Large intestine (tissue), 3 donors: ENCODE data around the gene ELAC2. TPM values are rescaled to one million over a fixed set of nuclear protein-coding genes. Genes with fewer than 3 reads are reported as not detected.

Source experiments
- DNase-seq, 2 donors: peaks; one replicate each; pipeline versions ENCODE4 v3.0.0 to v3.0.0-alpha.2; 2013
- H3K27ac ChIP-seq: one replicate; pipeline ENCODE4 v1.5.1; 2013; ENCODE audit warnings: low read length
- H3K27me3 ChIP-seq: 2 replicates; pipeline ENCODE4 v1.6.1; 2013; ENCODE audit warnings: low read length; ENCODE audit not compliant: control insufficient read depth, insufficient read depth
- H3K36me3 ChIP-seq: 2 replicates; pipeline ENCODE4 v1.6.1; 2013; ENCODE audit warnings: low read length; ENCODE audit not compliant: control insufficient read depth, insufficient read depth
- H3K4me1 ChIP-seq: one replicate; pipeline ENCODE4 v1.6.1; 2013; ENCODE audit warnings: low read length; ENCODE audit not compliant: control insufficient read depth, insufficient read depth
- H3K4me3 ChIP-seq: one replicate; pipeline ENCODE4 v1.5.1; 2013; ENCODE audit warnings: low read length
- H3K9me3 ChIP-seq: one replicate; pipeline ENCODE4 v1.6.1; 2013; ENCODE audit warnings: mild to moderate bottlenecking, low read depth, low read length, moderate library complexity; ENCODE audit not compliant: control insufficient read depth
- WGBS: methylation state at CpG from one replicate; pipeline ENCODE4 v1.1.5; 2013; ENCODE audit warnings: low lambda C conversion rate; ENCODE audit not compliant: insufficient coverage; 5-methylcytosine and 5-hydroxymethylcytosine counted together
- polyA plus RNA-seq: library from polyadenylated mRNA; unstranded; fragments of 120-200 nt; gene quantifications from one replicate; pipeline ENCODE4 v1.2.1, GENCODE V29; 2013

The ELAC2 gene
- polyA plus RNA-seq, 1 donor, result 48.2 TPM

GRCh38 chr17:13024016-13024415 lies 6.2 kb upstream of the ELAC2 start:
- H3K4me1 ChIP-seq, result no peaks in the 10 kb centered on the region
- H3K9me3 ChIP-seq, result no peaks in the 10 kb centered on the region
- 100% methylated on average over 1 of the region's 6 CpGs for WGBS
- H3K27me3 ChIP-seq, result no peaks in the 10 kb centered on the region
- no peak overlapping the region for H3K4me3 ChIP-seq
- no peak for DNase-seq
- no peaks in the 10 kb centered on the region for H3K36me3 ChIP-seq
- no peak overlapping the region for H3K27ac ChIP-seq

DNA sequence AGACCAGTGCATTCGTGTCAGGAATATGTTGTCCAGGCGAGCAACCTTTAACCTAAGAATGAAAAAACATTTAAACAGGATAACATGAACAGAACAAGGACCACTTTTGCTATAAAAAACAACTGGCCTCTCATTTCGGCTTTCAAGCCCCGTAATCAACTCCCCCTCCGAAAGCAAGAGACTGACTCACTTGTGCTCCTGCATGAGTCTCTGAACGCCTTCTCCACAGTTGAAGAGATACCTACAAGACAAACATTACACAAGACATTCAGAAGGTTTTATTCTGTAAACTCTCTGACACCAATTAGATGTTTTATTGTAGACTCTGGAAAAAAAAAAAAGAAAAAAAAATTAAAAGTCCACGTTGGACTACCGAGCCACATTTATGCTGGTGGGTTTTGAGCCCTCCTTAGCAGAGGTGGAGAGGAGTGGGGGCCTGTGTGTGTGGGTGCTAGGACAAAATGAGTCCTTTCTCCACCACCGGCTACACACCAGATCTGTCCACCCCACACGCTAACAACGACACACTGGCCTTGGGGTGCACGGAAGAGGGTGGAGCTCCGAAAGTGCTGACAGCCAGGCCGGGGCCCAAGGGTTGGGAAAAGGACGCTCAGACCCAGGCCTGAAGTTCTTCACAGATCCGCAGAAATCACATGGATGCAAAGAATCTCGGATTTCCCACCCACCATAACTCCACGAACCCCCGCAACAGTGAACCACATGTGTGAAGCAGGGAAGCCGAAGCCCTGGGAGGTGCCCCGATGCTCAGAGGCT lies 759 bp downstream of the ELAC2 start:
- Histone ChIP-seq H3K36me3 (peaks cover 41% of the 10 kb centered on the region), H3K9me3 (no peaks in the 10 kb centered on the region), H3K27me3 (no peaks in the 10 kb centered on the region), H3K4me1 (no peaks in the 10 kb centered on the region), H3K27ac (peak overlapping the region; percentile 53), H3K4me3 (peak overlapping the region; percentile 55)
- DNase-seq, result no peak
- 0% methylated on average over 1 of the region's 21 CpGs for WGBS

DNA sequence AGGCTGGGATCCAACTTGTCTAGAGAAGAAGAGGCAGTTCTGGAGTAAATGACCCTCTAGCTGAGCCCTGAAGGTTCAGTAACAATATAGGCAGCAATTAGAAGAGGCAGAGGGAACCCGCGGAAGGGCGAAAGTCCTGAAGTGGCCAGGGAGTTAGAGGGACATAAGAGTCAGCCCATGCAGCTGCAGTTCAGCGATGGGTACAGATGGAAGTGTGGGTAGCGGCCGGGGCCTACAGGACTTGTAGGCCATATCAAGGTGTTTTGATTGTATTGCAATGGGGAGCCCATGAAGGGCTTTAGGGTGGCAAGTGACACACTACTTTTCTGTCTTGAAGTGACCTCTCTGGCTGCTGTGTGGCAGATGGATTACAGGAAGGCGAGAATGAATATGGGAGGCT lies 3.0 kb downstream of the ELAC2 start:
- no peak for DNase-seq
- peaks cover 60% of the 10 kb centered on the region for H3K36me3 ChIP-seq

GRCh38 chr17:13010959-13011358 lies 6.9 kb downstream of the ELAC2 start:
- WGBS, result 80% methylated on average over 1 of the region's 7 CpGs
- no peak overlapping the region for H3K27ac ChIP-seq
- H3K4me1 ChIP-seq, result no peaks in the 10 kb centered on the region
- H3K9me3 ChIP-seq, result no peaks in the 10 kb centered on the region
- H3K36me3 ChIP-seq, result peaks cover 75% of the 10 kb centered on the region
- no peak for DNase-seq
- H3K27me3 ChIP-seq, result no peaks in the 10 kb centered on the region
- H3K4me3 ChIP-seq, result no peak overlapping the region

More for the DNA sequence above, 3.0 kb downstream of the ELAC2 start:
- Histone ChIP-seq H3K27ac (no peak overlapping the region), H3K4me1 (no peaks in the 10 kb centered on the region), H3K27me3 (no peaks in the 10 kb centered on the region), H3K9me3 (no peaks in the 10 kb centered on the region), H3K4me3 (no peak overlapping the region)
- WGBS, result 94% methylated on average over 3 of the region's 7 CpGs

- Histone ChIP-seq H3K9me3 (no peaks in the 10 kb centered on the region), H3K4me1 (no peaks in the 10 kb centered on the region), H3K27me3 (no peaks in the 10 kb centered on the region), H3K36me3 (peaks cover 76% of the 10 kb centered on the region), H3K4me3 (no peak overlapping the region), H3K27ac (no peak overlapping the region)
- no peak for DNase-seq
- no CpG with 5 or more reads among the region's 8 CpGs for WGBS
These were observed 9.4 kb downstream of the ELAC2 start for GRCh38 chr17:13008461-13008860.

- DNase-seq, result no peak
- no peaks in the 10 kb centered on the region for H3K27me3 ChIP-seq
- no peak overlapping the region for H3K4me3 ChIP-seq
- H3K36me3 ChIP-seq, result peaks cover 71% of the 10 kb centered on the region
- no peaks in the 10 kb centered on the region for H3K4me1 ChIP-seq
- H3K27ac ChIP-seq, result no peak overlapping the region
- 80% methylated on average over 1 of the region's 6 CpGs for WGBS
- H3K9me3 ChIP-seq, result no peaks in the 10 kb centered on the region
These were observed 12.3 kb downstream of the ELAC2 start for GRCh38 chr17:13005530-13005929.

DNA sequence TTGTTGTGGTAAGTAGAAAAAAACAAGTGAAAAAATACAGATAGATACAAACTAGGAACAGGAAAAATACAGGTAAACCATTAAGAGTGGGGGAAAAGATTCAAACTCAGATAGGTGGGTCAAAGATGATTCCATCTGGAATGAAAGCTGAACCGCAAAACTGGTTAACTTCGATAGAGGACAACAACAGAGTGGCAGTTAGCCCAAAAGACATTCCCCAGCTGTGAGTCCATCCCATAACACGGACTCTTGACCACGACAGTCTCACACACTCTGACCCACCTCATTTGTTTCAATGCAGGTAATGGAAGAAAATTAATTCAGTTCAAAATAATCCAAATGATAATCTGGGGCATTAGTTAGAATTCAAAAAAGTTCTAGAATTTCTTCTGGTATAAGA lies 13.5 kb downstream of the ELAC2 start:
- H3K4me1 ChIP-seq, result no peaks in the 10 kb centered on the region
- no peaks in the 10 kb centered on the region for H3K9me3 ChIP-seq
- no peak overlapping the region for H3K27ac ChIP-seq
- H3K27me3 ChIP-seq, result no peaks in the 10 kb centered on the region
- peaks cover 72% of the 10 kb centered on the region for H3K36me3 ChIP-seq
- WGBS, result no CpG with 5 or more reads among the region's 4 CpGs
- DNase-seq, result no peak
- H3K4me3 ChIP-seq, result no peak overlapping the region

- H3K27ac ChIP-seq, result no peak overlapping the region
- no peak for DNase-seq
- no peaks in the 10 kb centered on the region for H3K9me3 ChIP-seq
- no peaks in the 10 kb centered on the region for H3K27me3 ChIP-seq
- no peak overlapping the region for H3K4me3 ChIP-seq
- no peaks in the 10 kb centered on the region for H3K4me1 ChIP-seq
- peaks cover 75% of the 10 kb centered on the region for H3K36me3 ChIP-seq
- no CpG with 5 or more reads among the region's 6 CpGs for WGBS
These were observed 13.9 kb downstream of the ELAC2 start for GRCh38 chr17:13003927-13004326.

- no peaks in the 10 kb centered on the region for H3K27me3 ChIP-seq
- no CpG with 5 or more reads among the region's 9 CpGs for WGBS
- no peak overlapping the region for H3K27ac ChIP-seq
- H3K4me1 ChIP-seq, result no peaks in the 10 kb centered on the region
- H3K36me3 ChIP-seq, result peaks cover 76% of the 10 kb centered on the region
- H3K4me3 ChIP-seq, result no peak overlapping the region
- no peak for DNase-seq
- no peaks in the 10 kb centered on the region for H3K9me3 ChIP-seq
These were observed 14.4 kb downstream of the ELAC2 start for GRCh38 chr17:13003454-13003851.

GRCh38 chr17:13002761-13003453 lies 14.9 kb downstream of the ELAC2 start:
- H3K4me3 ChIP-seq, result no peak overlapping the region
- H3K27me3 ChIP-seq, result no peaks in the 10 kb centered on the region
- peaks cover 78% of the 10 kb centered on the region for H3K36me3 ChIP-seq
- no CpG with 5 or more reads among the region's 15 CpGs for WGBS
- H3K9me3 ChIP-seq, result no peaks in the 10 kb centered on the region
- no peaks in the 10 kb centered on the region for H3K4me1 ChIP-seq
- peak; percentile 42 to 47 for DNase-seq
- H3K27ac ChIP-seq, result no peak overlapping the region
